MCF 10A (cell line): Measurements from ENCODE around the gene METRNL. TPM values are rescaled to one million over a fixed set of nuclear protein-coding genes. Genes with fewer than 3 reads are reported as not detected.
"Not testable (repeated sequence)": the region's sequence is repeated elsewhere in the genome, so short reads cannot be mapped to it uniquely, and the experiment has no call there.

Experiments used
- BruUV-seq: library from RNA; stranded (reverse); fragments of 400-500 nt; replicated peaks from 2 replicates; lab custom pipeline; 2021; lab: Mats Ljungman, UMichigan
- CTCF ChIA-PET: fragments of 300-600 bp; sonication (Branson Sonifier 250); formaldehyde crosslinking; extraction: SDS; loops from one replicate; lab custom pipeline; 2021; ENCODE audit warnings: antibody characterized with exemption, inconsistent platforms; lab: Yijun Ruan, JAX
- POLR2A ChIA-PET: fragments of 300-600, 350-650 bp; sonication (Branson Sonifier 250); formaldehyde crosslinking; extraction: SDS; loops from one replicate; lab custom pipeline; 2020; ENCODE audit warnings: antibody characterized with exemption, inconsistent platforms; lab: Yijun Ruan, JAX
- DNase-seq: peaks from one replicate; pipeline ENCODE4 v3.0.0-alpha.2; 2018; ENCODE audit not compliant: unreplicated experiment
- H3K27ac Mint-ChIP-seq: one replicate; pipeline ENCODE4 v1.8.0; 2022; ENCODE audit warnings: mild to moderate bottlenecking, low read depth, mixed read lengths; ENCODE audit not compliant: unreplicated experiment
- H3K27me3 Mint-ChIP-seq: one replicate; pipeline ENCODE4 v1.8.0; 2022; ENCODE audit warnings: mixed read lengths; ENCODE audit not compliant: insufficient read depth, unreplicated experiment
- H3K36me3 Mint-ChIP-seq: one replicate; pipeline ENCODE4 v1.8.0; 2022; ENCODE audit warnings: mild to moderate bottlenecking, moderate library complexity, mixed read lengths; ENCODE audit not compliant: insufficient read depth, unreplicated experiment
- H3K4me1 Mint-ChIP-seq: one replicate; pipeline ENCODE4 v1.8.0; 2022; ENCODE audit warnings: mixed read lengths; ENCODE audit not compliant: insufficient read depth, unreplicated experiment
- H3K4me3 Mint-ChIP-seq: one replicate; pipeline ENCODE4 v1.8.0; 2022; ENCODE audit warnings: mild to moderate bottlenecking, moderate library complexity, mixed read lengths; ENCODE audit not compliant: unreplicated experiment
- H3K9me3 Mint-ChIP-seq: one replicate; pipeline ENCODE4 v1.8.0; 2022; ENCODE audit warnings: mixed read lengths; ENCODE audit not compliant: unreplicated experiment
- CTCF ChIP-seq: fragments of 200-600 bp; IDR thresholded peaks from one replicate; pipeline ENCODE4 v1.8.0; 2022; ENCODE audit warnings: antibody characterized with exemption, mild to moderate bottlenecking; ENCODE audit not compliant: unreplicated experiment
- intact Hi-C: fragments of 100-400 bp; cut with micrococcal nuclease; formaldehyde crosslinking; loops from 2 replicates; pipeline ENCODE4 v1.14.1; 2022
- total RNA-seq: library from RNA; stranded (reverse); gene quantifications from 2 replicates; pipeline ENCODE4 v1.2.3, GENCODE V29; 2022

Gene METRNL
- total RNA-seq, 1 experiment from 2014 or later, result 14.5 TPM

- ChIA-PET CTCF (interaction anchor here (0.6 to 1.1 kb wide), 3 partner anchors 12 to 68 kb away, joined by 3 to 5 read pairs (median 3); no protein-coding TSS in a partner anchor), POLR2A (no interaction called here)
- Mint-ChIP-seq H3K4me3 (no peak overlapping the region), H3K4me1 (no peaks in the 10 kb centered on the region), H3K9me3 (peaks cover 6% of the 10 kb centered on the region), H3K27me3 (no peaks in the 10 kb centered on the region), H3K36me3 (peaks cover 37% of the 10 kb centered on the region), H3K27ac (no peak overlapping the region)
- DNase-seq, result no peak
- BruUV-seq, result no TSS peak
- TF ChIP-seq CTCF, result no peak
- intact Hi-C loops, result no loop called here
These were observed 38.1 kb upstream of the METRNL start for GRCh38 chr17:83041305-83041704.

- DNase-seq, result no peak
- H3K27ac Mint-ChIP-seq, result no peak overlapping the region
- intact Hi-C loops, result no loop called here
- H3K4me1 Mint-ChIP-seq, result no peaks in the 10 kb centered on the region
- TF ChIP-seq CTCF, result no peak
- peaks cover 40% of the 10 kb centered on the region for H3K36me3 Mint-ChIP-seq
- no peak overlapping the region for H3K4me3 Mint-ChIP-seq
- no peaks in the 10 kb centered on the region for H3K27me3 Mint-ChIP-seq
- CTCF ChIA-PET, result no interaction called here
- H3K9me3 Mint-ChIP-seq, result peaks cover 13% of the 10 kb centered on the region
- no TSS peak for BruUV-seq
- POLR2A ChIA-PET, result no interaction called here
These were observed 36.8 kb upstream of the METRNL start for GRCh38 chr17:83042522-83043158.

- H3K4me1 Mint-ChIP-seq, H3K4me3 Mint-ChIP-seq, CTCF ChIA-PET, DNase-seq, BruUV-seq, H3K27ac Mint-ChIP-seq, intact Hi-C loops, H3K27me3 Mint-ChIP-seq: not testable (repeated sequence)
- POLR2A ChIA-PET, result interaction anchor here (1.1 kb wide), 1 partner anchor 9 kb away, joined by 4 read pairs; no protein-coding TSS in a partner anchor
- Mint-ChIP-seq H3K9me3 (peaks cover 13% of the 10 kb centered on the region), H3K36me3 (peaks cover 39% of the 10 kb centered on the region)
These were observed 34.9 kb upstream of the METRNL start for GRCh38 chr17:83044479-83044878.

GRCh38 chr17:83046448-83047181 lies 32.8 kb upstream of the METRNL start:
- no TSS peak for BruUV-seq
- ChIA-PET CTCF (no interaction called here), POLR2A (interaction anchor here (0.7 kb wide), 1 partner anchor 54 kb away, joined by 3 read pairs; no protein-coding TSS in a partner anchor)
- Mint-ChIP-seq H3K36me3 (peaks cover 29% of the 10 kb centered on the region), H3K27ac (no peak overlapping the region), H3K4me1 (no peaks in the 10 kb centered on the region), H3K9me3 (peaks cover 13% of the 10 kb centered on the region), H3K4me3 (no peak overlapping the region), H3K27me3 (no peaks in the 10 kb centered on the region)
- intact Hi-C loops, result no loop called here
- no peak for DNase-seq
- TF ChIP-seq CTCF, result no peak
